Endothelial cell (in vitro differentiated cells): ENCODE measurements around the gene ZNF726. TPM values are rescaled to one million over a fixed set of nuclear protein-coding genes. Genes with fewer than 3 reads are reported as not detected.
A peak's percentile ranks its signal among the peaks of the same experiment; 100 is the strongest.
"Not testable (repeated sequence)": the region's sequence is repeated elsewhere in the genome, so short reads cannot be mapped to it uniquely, and the experiment has no call there.

Experiments used
- DNase-seq: peaks from one replicate; pipeline ENCODE4 v3.0.0; 2021; ENCODE audit warnings: low spot score
- H3K27ac Mint-ChIP-seq: one replicate; pipeline ENCODE4 v1.8.0; 2021; ENCODE audit warnings: mixed read lengths, inconsistent platforms; ENCODE audit not compliant: unreplicated experiment
- H3K27me3 Mint-ChIP-seq: one replicate; pipeline ENCODE4 v1.8.0; 2021; ENCODE audit warnings: mild to moderate bottlenecking, moderate library complexity, mixed read lengths, inconsistent platforms; ENCODE audit not compliant: unreplicated experiment
- H3K36me3 Mint-ChIP-seq: one replicate; pipeline ENCODE4 v1.8.0; 2021; ENCODE audit warnings: mild to moderate bottlenecking, low read depth, mixed read lengths, inconsistent platforms; ENCODE audit not compliant: unreplicated experiment
- H3K4me1 Mint-ChIP-seq: one replicate; pipeline ENCODE4 v1.8.0; 2021; ENCODE audit warnings: mild to moderate bottlenecking, mixed read lengths, inconsistent platforms; ENCODE audit not compliant: unreplicated experiment
- H3K4me3 Mint-ChIP-seq: one replicate; pipeline ENCODE4 v1.8.0; 2021; ENCODE audit warnings: mild to moderate bottlenecking, mixed read lengths, inconsistent platforms; ENCODE audit not compliant: unreplicated experiment
- H3K9me3 Mint-ChIP-seq: one replicate; pipeline ENCODE4 v1.8.0; 2021; ENCODE audit warnings: mixed read lengths, inconsistent platforms; ENCODE audit not compliant: unreplicated experiment
- CTCF ChIP-seq: fragments of 200-600 bp; sonication (generic); IDR thresholded peaks from one replicate; pipeline ENCODE4 v1.5.0; 2021; ENCODE audit warnings: antibody characterized with exemption; ENCODE audit not compliant: unreplicated experiment
- long read RNA-seq: library from polyadenylated mRNA; unstranded; transcript quantifications from one replicate; pipeline ENCODE4 v2.0.0, GENCODE V29; 2020; ENCODE audit not compliant: unreplicated experiment
- total RNA-seq: library from RNA; stranded (reverse); fragmentation: NEBNext Ultra II Directional; extraction: Animal tissue kit (Norgen Biotek cat#: 25700); gene quantifications from one replicate; pipeline ENCODE4 v1.2.1, GENCODE V29; 2021; ENCODE audit not compliant: unreplicated experiment

Gene ZNF726
- 3.4 TPM for total RNA-seq
- long read RNA-seq: 0 reads

- H3K4me3 Mint-ChIP-seq: peak within 1 kb of the TSS; percentile 94
- peak within 1 kb of the TSS; percentile 91 for H3K27ac Mint-ChIP-seq
- peak; percentile 69 for DNase-seq
- H3K36me3 Mint-ChIP-seq: no peaks in the 10 kb centered on the region
- peaks cover 15% of the 10 kb centered on the region for H3K9me3 Mint-ChIP-seq
- TF ChIP-seq CTCF: no peak
- no peaks in the 10 kb centered on the region for H3K4me1 Mint-ChIP-seq
- no peaks in the 10 kb centered on the region for H3K27me3 Mint-ChIP-seq
These were observed at the start of gene ZNF726 for GRCh38 chr19:23914402-23915286. Gene ZNF726 (plus strand): TSS chr19:23914886. CDS start chr19:23914995, 109 bp downstream.

- H3K36me3 Mint-ChIP-seq: peaks cover 18% of the 10 kb centered on the region
- no peak for TF ChIP-seq CTCF
- H3K4me3 Mint-ChIP-seq: no peak overlapping the region
- H3K27me3 Mint-ChIP-seq: no peaks in the 10 kb centered on the region
- no peaks in the 10 kb centered on the region for H3K4me1 Mint-ChIP-seq
- peaks cover 33% of the 10 kb centered on the region for H3K9me3 Mint-ChIP-seq
- DNase-seq: no peak
- H3K27ac Mint-ChIP-seq: no peak overlapping the region
These were observed 46.8 kb upstream of the ZNF726 start for GRCh38 chr19:23867895-23868294.

DNA sequence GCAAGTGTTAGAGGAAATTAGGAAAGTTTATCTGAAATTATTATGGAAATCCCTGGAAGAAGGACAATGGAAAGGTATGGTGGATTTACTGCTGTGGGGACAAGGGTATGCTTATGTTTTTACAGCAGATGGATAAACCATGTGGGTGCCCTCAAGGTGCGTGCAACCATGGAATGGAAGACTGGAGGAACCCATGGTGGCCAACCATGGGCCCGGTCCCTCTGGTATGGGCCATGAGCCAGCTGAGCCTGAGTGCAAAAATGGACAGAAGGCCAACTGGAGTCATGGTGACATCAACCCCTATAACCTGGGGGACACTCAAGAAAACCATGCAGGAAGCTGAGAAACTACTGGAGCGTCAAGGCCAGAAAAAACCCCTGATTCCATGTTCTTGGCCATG is 46.1 kb upstream of the ZNF726 start:
- H3K36me3 Mint-ChIP-seq: peaks cover 18% of the 10 kb centered on the region
- DNase-seq: no peak
- peaks cover 32% of the 10 kb centered on the region for H3K9me3 Mint-ChIP-seq
- H3K27me3 Mint-ChIP-seq: no peaks in the 10 kb centered on the region
- no peak overlapping the region for H3K4me3 Mint-ChIP-seq
- no peak for TF ChIP-seq CTCF
- no peak overlapping the region for H3K27ac Mint-ChIP-seq
- no peaks in the 10 kb centered on the region for H3K4me1 Mint-ChIP-seq

DNA sequence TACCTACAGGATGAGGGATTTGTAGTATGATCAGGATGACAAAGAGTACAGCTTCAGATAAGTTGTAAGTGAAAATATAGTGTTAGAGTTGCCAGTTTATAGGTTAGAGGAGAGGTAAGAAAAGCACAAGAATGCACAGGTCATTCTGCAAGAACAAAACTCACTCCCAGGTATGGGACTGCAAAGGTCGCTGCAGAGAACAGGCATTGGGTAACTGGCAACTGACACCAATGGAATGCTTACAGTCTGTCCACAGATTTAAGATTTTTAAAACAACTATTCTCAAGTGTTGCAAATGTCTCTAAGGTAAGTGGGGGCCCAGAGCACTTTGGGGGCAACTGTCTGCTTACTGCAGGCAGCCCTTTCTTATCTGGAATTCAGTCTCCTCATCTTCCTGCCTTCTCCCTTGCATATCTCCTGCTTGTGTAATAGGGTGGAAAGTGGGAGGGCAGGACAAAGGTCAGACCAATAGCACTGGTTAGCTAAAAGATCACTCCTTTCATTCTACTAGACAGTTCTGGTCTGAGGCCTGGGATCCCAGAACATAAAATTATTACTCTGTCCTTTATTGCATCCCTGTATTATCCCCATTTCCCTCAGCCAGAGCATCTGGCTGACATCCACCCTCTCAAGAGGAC is 42.3 kb upstream of the ZNF726 start:
- no peaks in the 10 kb centered on the region for H3K4me1 Mint-ChIP-seq
- TF ChIP-seq CTCF: no peak
- H3K4me3 Mint-ChIP-seq: no peak overlapping the region
- H3K27ac Mint-ChIP-seq: no peak overlapping the region
- DNase-seq: no peak
- H3K9me3 Mint-ChIP-seq: peaks cover 29% of the 10 kb centered on the region
- H3K27me3 Mint-ChIP-seq: peaks cover 4% of the 10 kb centered on the region
- peaks cover 26% of the 10 kb centered on the region for H3K36me3 Mint-ChIP-seq

DNA sequence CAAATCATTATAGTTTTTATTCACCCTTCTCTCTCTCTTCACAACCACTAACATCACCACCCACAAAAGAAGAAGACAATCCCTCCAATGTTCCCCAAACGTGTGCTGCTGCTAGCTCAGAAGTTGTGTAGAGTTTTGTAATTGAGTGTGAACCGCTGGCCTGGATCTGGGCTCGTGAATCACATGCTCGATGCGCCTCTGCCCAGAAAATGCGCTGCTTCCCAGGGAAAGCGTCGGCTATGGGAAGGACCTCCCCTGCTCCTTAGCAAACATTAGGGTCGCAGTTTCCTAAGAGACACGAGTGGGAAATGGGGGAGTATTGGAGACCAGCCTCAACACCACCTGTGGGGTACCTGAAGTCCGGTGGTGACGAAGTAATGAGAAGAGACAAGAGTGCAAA is 38.4 kb upstream of the ZNF726 start:
- H3K27me3 Mint-ChIP-seq: peaks cover 14% of the 10 kb centered on the region
- TF ChIP-seq CTCF: no peak
- H3K27ac Mint-ChIP-seq: no peak overlapping the region
- DNase-seq: no peak
- H3K4me3 Mint-ChIP-seq: peak overlapping the region; percentile 65
- H3K36me3 Mint-ChIP-seq: peaks cover 46% of the 10 kb centered on the region
- H3K4me1 Mint-ChIP-seq: no peaks in the 10 kb centered on the region
- peaks cover 44% of the 10 kb centered on the region for H3K9me3 Mint-ChIP-seq

- not testable (repeated sequence) for H3K4me1 Mint-ChIP-seq, H3K27ac Mint-ChIP-seq, DNase-seq
- Mint-ChIP-seq H3K36me3 (peaks cover 44% of the 10 kb centered on the region), H3K9me3 (peaks cover 41% of the 10 kb centered on the region), H3K27me3 (peaks cover 14% of the 10 kb centered on the region), H3K4me3 (peak overlapping the region; percentile 65)
These were observed 37.9 kb upstream of the ZNF726 start for GRCh38 chr19:23876756-23877155.
